ENCODE results near the gene AP1M1. TPM values are rescaled to one million over a fixed set of nuclear protein-coding genes. Genes with fewer than 3 reads are reported as not detected.

AP1M1 gene
- total RNA-seq, 4 donors from 2014 or later, result 39.3 to 64.6 (median 46.8) TPM

GRCh38 chr19:16232127-16232526 lies 34.4 kb downstream of the AP1M1 start:
- TF ChIP-seq POLR2A (IDR thresholded peaks at IDR 0.05) (no peak), CTCF (IDR thresholded peaks at IDR 0.05) (no peak)
- DNase-seq, result no peak
- H3K27ac ChIP-seq, result no peak overlapping the region
- H3K9me3 ChIP-seq, result no peaks in the 10 kb centered on the region
- H3K27me3 ChIP-seq, result no peaks in the 10 kb centered on the region
- no peak overlapping the region for H3K4me3 ChIP-seq
- 96% methylated on average over 13 of the region's 16 CpGs for WGBS, 2 donors
- intact Hi-C loops (cut with DNase I), result no loop called here
- peaks cover 31 to 95% (median 43%) of the 10 kb centered on the region in 3 donors for H3K36me3 ChIP-seq
- no peaks in the 10 kb centered on the region for H3K4me1 ChIP-seq

DNA sequence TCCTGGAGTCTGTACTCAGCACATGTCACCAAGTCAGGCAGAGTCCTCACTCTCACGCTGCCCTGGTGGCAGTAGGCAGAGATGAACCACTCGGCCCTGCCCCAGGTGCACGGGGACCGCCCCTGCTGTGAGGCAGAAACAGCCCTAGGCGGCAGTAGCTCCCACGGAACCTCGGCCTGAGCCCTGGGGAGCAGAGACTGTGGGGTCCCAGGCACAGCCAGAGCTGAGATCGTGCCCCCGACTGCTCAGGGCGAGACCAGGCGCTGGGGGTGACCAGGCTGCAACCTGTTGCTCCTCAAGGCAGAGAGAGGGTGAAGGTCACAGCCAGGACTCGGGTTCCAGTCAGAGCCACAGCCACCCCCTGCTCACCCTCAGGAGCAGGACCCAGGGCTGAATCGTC lies 34.9 kb downstream of the AP1M1 start:
- 100% methylated on average over 2 to 3 of the region's 13 CpGs for WGBS, 2 donors
- Histone ChIP-seq H3K27me3 (no peaks in the 10 kb centered on the region), H3K27ac (no peak overlapping the region), H3K36me3 (peaks cover 27 to 90% (median 41%) of the 10 kb centered on the region in 3 donors), H3K9me3 (no peaks in the 10 kb centered on the region), H3K4me3 (no peak overlapping the region), H3K4me1 (no peaks in the 10 kb centered on the region)
- DNase-seq, result no peak
- TF ChIP-seq POLR2A (IDR thresholded peaks at IDR 0.05), result no peak
- TF ChIP-seq CTCF (IDR thresholded peaks at IDR 0.05), result no peak
- intact Hi-C loops (cut with DNase I), result no loop called here

- H3K4me1 ChIP-seq, result no peaks in the 10 kb centered on the region
- DNase-seq, result no peak
- peaks cover 20 to 84% (median 35%) of the 10 kb centered on the region in 3 donors for H3K36me3 ChIP-seq
- no peaks in the 10 kb centered on the region for H3K27me3 ChIP-seq
- no peak overlapping the region for H3K27ac ChIP-seq
- TF ChIP-seq POLR2A (IDR thresholded peaks at IDR 0.05) (no peak), CTCF (IDR thresholded peaks at IDR 0.05) (no peak)
- no peaks in the 10 kb centered on the region for H3K9me3 ChIP-seq
- 83 to 97% methylated on average over 1 to 12 of the region's 19 CpGs for WGBS, 2 donors
- intact Hi-C loops (cut with DNase I), result no loop called here
- H3K4me3 ChIP-seq, result no peak overlapping the region
Observed at GRCh38 chr19:16233081-16233776, 35.5 kb downstream of the AP1M1 start.

DNA sequence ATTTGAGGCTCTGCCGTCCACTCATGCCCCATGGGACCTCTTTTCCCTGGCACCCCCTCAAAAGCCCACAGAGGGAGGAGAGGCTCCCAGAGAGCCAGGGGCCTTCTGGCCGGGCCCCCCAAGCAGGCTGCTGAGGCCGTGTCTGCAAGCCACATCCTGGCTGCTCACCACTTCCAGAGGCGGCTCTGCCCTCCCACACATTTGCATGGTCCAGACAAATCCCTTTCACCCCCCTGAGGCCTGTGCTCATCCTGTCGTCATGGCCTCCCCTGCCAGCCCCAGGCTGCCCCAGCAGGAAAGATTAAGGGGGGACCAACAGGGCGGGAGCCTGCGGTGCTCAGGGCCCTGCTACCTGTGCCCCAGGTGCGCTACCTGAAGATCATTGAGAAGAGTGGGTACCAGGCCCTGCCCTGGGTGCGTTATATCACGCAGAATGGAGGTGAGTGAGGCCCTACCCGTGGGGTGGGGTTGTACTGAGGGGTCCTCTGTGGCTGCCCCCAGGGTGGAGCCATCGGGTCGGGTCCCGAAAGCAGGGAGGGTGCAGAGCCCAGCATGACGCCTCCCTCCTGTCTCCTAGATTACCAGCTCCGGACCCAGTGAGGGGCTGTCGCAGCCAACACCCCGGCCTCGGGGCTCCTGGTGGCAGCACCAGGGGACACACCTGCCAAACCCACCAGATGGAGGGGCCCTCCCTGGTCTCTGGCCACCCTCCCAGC lies 36.3 kb downstream of the AP1M1 start:
- Histone ChIP-seq H3K4me3 (no peak overlapping the region), H3K9me3 (no peaks in the 10 kb centered on the region), H3K4me1 (no peaks in the 10 kb centered on the region), H3K36me3 (peaks cover 14 to 76% (median 27%) of the 10 kb centered on the region in 3 donors), H3K27ac (no peak overlapping the region), H3K27me3 (no peaks in the 10 kb centered on the region)
- 93 to 97% methylated on average over 3 to 7 of the region's 19 CpGs for WGBS, 2 donors
- DNase-seq, result no peak
- intact Hi-C loops (cut with DNase I), result no loop called here
- TF ChIP-seq CTCF (IDR thresholded peaks at IDR 0.05), result no peak
